ENCODE measurements around the gene NIPAL3.

The NIPAL3 gene

DNA sequence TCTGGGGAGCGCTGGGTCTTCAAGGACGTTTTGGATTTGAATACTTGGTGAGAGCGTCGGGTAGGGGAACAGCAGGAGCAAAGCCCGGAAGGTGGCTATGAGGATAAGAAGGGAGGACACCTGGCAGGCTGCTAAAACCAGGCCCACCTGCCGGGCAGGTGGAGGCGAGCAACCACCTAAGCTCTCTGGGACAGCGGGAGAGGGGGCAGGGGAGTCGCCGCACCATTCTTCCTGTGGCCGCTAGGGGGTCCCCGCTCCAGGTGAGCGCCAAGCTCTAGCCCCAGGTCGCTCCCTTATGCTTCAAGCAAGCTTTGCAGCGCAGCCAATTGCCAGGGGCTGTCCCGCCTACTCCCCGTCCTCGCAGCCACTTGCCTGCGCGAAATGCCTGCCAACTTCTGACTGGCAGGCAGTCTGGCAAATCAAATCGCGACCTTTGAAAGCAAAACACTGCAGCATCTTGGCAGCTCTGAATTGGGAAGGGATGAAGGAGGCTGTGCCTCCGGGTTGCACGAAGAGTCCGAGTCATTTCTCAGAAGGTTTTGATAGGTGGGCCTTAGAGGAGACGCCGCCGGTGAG, at the start of gene NIPAL3:
Gene NIPAL3 (plus strand): TSS at position 469 of the 576 bp plus-strand sequence. CDS start 3,746 bp downstream, outside the sequence.
- TF ChIP-seq GATA3 (IDR thresholded peaks at IDR 0.05; ENCODE audit: low read depth, low read length) (no peak), GATA2 (IDR thresholded peaks at IDR 0.05; ENCODE audit: low read depth, low read length) (no peak)

DNA sequence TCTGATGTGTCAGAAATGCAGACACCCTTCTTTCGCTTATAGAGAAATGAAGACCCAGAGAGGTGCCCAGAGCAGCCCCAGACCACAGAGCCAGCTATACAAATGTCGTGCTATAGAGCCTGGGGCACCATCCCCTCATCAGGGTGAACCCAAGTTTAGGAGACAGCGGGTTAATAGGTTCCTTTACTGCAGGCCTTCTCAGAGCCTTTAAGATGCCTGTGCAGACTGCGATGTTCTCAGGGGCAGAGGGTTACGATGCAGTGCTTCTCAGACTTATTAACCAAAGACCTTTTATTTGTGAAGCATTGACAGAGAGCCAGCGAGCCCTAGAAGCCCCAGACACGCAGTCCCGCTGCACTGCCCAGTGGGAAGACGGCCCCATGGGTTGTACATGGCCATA, 48.9 kb upstream of the NIPAL3 start:
- TF ChIP-seq GATA3 (IDR thresholded peaks at IDR 0.05; ENCODE audit: low read depth, low read length) = no peak
- no peak for TF ChIP-seq GATA2 (IDR thresholded peaks at IDR 0.05; ENCODE audit: low read depth, low read length)

DNA sequence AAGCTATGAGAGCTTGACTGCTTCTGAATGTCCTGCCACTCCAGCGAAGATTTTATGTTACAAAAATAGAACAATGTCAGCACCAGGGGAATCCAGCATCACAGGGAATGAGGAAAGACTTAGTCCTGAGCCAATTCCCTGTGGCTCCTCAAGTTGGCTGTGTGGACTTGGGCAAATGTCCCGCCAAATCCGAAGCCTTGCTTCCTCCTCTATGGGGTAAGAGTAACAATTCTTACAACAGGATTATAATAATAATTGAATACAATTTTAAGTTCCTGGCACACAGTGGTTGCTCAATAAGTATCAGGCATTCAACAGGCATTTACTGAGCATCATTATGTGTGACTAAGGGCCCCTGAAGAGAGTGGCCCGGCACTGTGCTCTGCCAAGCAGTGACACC, 46.4 kb upstream of the NIPAL3 start:
- TF ChIP-seq GATA3 (IDR thresholded peaks at IDR 0.05; ENCODE audit: low read depth, low read length) (no peak), GATA2 (IDR thresholded peaks at IDR 0.05; ENCODE audit: low read depth, low read length) (no peak)

DNA sequence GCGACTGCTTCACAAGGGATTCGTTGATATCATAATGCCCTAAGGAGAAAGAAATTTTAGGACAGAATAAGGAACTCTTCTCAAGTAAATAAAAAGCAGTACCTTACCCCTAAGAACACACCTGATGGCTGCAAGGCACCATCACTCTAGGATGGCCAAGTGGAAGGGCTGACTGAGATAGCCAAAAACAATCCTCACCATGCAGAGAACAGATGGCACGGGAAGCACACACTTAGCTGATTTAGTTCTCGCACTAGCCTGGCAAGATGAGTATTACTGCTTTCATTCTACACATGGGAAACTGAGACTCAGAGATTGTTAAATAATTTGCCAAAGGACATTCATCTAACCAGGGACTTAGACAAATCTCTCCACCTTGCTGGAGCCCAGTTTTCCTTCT, 45.8 kb upstream of the NIPAL3 start:
- TF ChIP-seq GATA3 (IDR thresholded peaks at IDR 0.05; ENCODE audit: low read depth, low read length) (no peak), GATA2 (IDR thresholded peaks at IDR 0.05; ENCODE audit: low read depth, low read length) (no peak)

DNA sequence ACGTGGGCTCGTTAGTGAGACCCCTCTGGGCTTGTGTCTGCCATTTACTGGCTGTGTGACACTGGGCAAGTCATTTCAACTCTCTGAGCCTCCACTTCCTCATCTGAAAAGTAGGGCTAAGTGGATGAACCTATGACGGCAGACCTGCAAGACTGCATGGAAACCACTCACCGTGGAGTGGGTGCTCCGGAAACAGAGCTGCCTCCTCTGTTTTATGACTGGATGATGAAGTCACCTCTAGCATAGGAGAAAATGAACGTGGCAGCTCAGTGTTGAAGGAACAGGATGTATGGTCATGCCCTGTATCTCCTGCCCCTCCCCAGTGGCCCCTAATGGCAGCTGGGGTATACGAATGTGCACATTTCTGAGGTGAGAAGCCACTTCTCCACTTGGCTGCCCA, 42.6 kb upstream of the NIPAL3 start:
- TF ChIP-seq GATA2 (IDR thresholded peaks at IDR 0.05; ENCODE audit: low read depth, low read length) (no peak), GATA3 (IDR thresholded peaks at IDR 0.05; ENCODE audit: low read depth, low read length) (no peak)

DNA sequence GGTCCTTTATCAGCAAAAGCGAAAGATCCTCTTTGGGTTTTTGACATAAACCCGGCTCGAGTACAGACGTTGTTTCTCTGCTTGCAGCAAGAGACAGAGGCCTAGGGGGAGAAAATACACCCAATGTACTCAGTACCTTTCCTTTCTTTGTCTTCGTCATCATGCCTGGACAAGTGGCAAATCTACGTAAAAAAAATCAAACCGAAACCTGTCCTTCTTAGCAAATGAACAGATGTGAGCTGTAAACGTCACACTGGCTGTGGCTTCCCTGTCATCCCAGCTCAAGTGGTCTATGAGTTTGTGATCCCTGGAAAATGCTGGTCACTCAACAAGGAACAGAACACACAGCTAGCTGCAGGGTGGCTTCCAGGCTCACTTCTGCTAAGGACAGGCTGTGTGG, 41.9 kb upstream of the NIPAL3 start:
- TF ChIP-seq GATA3 (IDR thresholded peaks at IDR 0.05; ENCODE audit: low read depth, low read length) (no peak), GATA2 (IDR thresholded peaks at IDR 0.05; ENCODE audit: low read depth, low read length) (no peak)

DNA sequence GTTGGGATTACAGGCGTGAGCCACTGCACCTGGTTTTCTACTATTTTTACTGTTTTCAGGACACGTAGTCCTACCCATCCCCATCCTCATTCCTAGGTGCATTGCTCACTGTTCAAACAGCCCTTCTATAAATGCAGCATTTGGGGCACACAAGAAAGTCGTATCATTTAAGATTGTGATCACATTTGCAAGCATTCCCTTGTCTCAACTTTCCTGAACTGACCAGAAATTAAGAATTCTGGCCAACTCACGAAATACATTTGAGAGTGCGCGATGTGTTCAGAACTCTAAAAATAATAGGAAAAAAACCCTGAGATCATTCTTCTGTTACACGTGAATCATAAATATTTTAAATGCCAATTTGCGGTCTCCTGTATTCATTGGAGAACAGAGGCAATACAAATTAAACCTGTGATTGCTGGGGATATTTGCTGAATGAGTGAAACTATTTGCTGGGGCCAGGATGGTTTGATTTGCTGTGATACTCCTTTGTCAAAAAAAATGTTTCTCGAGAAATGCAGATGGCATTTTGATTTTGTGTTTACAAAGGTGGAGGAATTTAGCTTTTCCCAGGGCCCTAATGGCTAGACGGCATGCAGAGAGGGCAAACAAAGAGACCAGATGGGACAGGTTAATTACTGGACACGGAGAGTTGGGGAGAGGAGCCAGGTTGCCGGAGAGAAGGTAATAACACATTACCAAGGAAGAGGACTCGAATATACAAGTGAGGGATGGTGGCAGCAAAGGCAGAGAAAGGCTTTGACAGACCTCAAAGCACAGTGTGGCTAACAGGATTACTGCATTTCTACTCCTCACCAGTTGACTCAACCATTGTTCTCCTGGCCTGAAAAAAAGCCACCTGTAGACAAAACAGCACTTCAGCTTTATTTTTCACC, 40.5 kb upstream of the NIPAL3 start:
- TF ChIP-seq GATA2 (IDR thresholded peaks at IDR 0.05; ENCODE audit: low read depth, low read length) (no peak), GATA3 (IDR thresholded peaks at IDR 0.05; ENCODE audit: low read depth, low read length) (no peak)

DNA sequence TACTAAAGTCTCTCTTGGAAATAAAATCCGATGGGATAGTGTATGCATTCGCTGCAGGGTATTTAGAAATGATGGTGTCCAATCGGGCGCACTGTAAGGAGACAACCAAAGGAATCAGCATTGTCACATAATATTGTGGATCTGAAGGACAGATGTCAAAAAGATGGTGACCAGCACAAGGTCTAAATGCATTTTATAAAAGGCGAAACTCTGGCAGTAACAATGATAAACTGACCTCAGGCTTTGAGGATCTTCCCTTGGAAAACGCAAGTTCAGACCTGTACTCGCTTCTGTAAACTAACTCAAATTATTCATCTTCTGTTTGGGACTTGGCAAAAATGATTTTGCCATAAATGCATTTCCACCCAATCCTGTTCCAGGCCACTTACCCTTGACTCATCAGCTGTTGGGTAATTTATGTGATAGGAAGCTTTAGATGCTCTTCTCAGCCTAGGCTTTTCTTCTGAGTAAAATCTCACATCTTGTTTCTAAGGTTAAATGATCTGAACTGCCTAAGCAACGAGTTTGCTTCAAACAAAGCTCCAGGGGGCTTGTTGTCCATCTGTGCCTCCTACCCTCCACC, 35.8 kb upstream of the NIPAL3 start:
- TF ChIP-seq GATA2 (IDR thresholded peaks at IDR 0.05; ENCODE audit: low read depth, low read length) (no peak), GATA3 (IDR thresholded peaks at IDR 0.05; ENCODE audit: low read depth, low read length) (no peak)

DNA sequence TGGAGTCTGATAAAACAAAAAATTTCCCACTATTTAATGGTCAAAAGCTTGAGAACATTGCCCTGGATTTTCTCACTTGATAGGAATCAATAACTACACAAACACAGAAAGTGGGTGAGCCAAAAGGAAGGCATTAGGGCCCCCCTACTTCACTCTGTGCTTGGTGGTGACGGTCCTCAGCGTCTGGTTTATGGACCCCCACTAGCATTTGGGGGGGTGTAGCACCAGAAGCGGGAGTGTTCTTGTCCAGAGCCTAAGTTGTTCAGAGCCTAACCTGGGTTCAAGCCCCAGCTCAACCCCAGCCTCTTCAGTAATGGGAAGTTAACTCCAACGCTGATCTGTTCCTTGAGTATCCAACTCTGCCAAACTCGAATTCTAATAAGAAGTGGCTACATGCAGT, 35.1 kb upstream of the NIPAL3 start:
- TF ChIP-seq GATA3 (IDR thresholded peaks at IDR 0.05; ENCODE audit: low read depth, low read length) (no peak), GATA2 (IDR thresholded peaks at IDR 0.05; ENCODE audit: low read depth, low read length) (no peak)

DNA sequence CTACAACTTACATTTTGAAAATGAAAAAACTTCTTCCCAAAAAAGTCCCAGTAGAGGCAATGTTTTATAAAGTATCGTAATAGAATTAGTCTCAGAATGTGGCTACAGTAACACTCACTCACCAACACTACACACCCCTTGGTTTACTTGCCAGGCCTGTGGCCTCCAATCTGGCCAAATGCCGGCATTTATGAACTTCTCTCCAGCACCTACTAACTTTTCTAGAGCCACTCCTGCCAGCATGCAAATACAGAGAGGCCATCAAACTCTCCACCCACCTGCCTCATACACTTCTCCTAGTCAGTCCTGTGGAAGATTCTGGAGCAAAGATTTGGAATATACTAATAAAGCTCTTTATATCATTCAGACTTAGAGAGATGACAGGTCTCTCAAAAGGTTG, 34.3 kb upstream of the NIPAL3 start:
- no peak for TF ChIP-seq GATA3 (IDR thresholded peaks at IDR 0.05; ENCODE audit: low read depth, low read length)
- no peak for TF ChIP-seq GATA2 (IDR thresholded peaks at IDR 0.05; ENCODE audit: low read depth, low read length)

DNA sequence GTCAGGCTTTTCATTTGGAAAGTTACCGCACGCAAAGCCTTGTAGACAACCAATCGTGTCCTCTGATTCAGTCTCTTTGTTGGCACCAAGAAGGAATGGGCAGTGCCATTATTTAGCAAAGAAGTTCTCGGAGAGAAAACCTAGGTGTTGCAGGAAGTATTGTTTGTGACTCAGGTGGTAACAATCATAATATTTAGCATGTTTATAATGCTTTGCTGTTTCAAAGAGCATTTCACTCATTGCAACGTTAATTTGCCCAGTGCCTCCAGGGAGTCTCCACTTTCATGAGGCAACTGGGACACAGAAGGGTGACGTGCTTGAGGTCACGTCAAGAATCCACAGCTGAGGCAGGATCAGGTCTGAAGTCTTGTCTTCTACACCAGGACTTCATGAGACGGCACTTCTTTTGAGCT, 33.4 kb upstream of the NIPAL3 start:
- TF ChIP-seq GATA3 (IDR thresholded peaks at IDR 0.05; ENCODE audit: low read depth, low read length) (no peak), GATA2 (IDR thresholded peaks at IDR 0.05; ENCODE audit: low read depth, low read length) (no peak)

DNA sequence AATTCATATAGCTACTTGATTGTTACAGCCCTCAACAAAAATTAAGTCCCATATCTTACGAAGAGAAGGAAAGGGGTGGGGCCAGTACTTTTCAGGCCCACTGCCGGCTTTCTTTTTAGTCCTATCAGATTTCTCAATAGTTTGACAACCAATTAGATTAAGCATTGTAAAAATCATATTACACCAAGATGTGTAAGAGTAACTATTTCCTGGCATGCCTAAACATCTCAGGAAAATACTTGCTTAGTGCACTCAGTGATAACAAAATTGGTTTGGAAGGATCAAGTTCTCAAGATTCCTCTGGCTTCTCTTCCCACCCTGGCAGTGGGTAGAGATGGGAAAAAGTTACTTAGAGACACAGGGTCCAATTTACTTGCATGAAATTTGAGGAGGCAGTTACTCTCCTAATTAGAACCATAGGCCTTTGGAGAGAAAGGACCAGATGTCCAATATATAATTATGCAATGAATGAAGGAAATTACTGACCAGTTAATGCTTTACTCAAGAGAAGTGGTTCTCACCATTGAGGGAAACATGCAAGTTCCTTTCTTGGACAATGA, 32.1 kb upstream of the NIPAL3 start:
- TF ChIP-seq GATA2 (IDR thresholded peaks at IDR 0.05; ENCODE audit: low read depth, low read length) (no peak), GATA3 (IDR thresholded peaks at IDR 0.05; ENCODE audit: low read depth, low read length) (no peak)

DNA sequence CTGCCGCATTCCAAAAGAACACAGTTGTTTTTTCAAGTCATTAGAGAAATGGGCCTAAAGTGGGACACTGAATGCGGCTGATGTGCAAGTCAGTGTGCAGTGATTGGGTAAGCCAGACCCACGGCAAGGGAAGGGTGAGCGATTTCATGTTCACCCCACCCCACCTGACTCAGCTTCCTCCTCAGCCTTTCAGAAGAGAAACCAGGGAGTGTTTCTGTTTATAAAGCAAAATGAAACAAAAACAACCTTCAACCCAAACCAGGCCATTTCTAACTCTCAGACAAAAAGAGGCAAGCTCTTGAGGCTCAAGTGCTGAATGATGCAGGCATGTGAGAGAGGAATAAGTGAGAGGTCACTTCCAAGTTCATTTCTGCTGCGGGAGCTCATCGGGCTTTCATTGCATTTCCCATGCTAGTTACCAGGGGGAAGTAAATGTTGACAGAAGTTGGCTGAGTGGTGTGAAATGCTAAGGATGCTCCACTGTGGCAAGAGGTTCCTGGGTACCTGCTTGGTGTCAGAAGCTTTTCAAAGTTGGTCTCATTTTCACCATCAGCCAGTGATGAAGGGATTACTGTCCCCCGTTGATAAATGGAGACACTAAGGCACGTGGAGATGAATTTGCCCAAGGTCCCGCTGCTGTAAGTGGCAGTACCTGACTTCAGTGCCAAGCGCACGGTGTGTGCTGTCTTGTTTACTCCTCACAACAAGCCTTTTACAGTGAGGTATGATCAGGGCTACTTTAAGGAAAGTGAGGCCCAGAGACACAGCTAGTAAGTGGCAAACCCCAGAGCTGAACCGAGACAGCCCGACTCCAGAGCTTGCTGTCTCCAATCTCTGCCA, 31.1 kb upstream of the NIPAL3 start:
- TF ChIP-seq GATA3 (IDR thresholded peaks at IDR 0.05; ENCODE audit: low read depth, low read length) (no peak), GATA2 (IDR thresholded peaks at IDR 0.05; ENCODE audit: low read depth, low read length) (no peak)

All from SH-SY5Y (cell line).